ENCODE results near the gene SLC27A6. TPM values are rescaled to one million over a fixed set of nuclear protein-coding genes. Genes with fewer than 3 reads are reported as not detected.

The SLC27A6 gene
- total and polyA plus RNA-seq, 2 experiments from 2014 or later, result 0.32 TPM; not detected in 1

- Histone ChIP-seq H3K27ac (no peak overlapping the region), H3K4me2 (ENCODE audit: unreplicated experiment) (no peak overlapping the region), H3K27me3 (replicated peaks; ENCODE audit: insufficient read depth) (no peaks in the 10 kb centered on the region), H3K36me3 (ENCODE audit: low read depth) (no peaks in the 10 kb centered on the region), H3K9me2 (ENCODE audit: insufficient read depth) (no peaks in the 10 kb centered on the region), H2AFZ (no peak overlapping the region), H3F3A (ENCODE audit: insufficient read depth) (no peaks in the 10 kb centered on the region), H3K9ac (no peak overlapping the region), H4K20me1 (ENCODE audit: insufficient read depth) (no peaks in the 10 kb centered on the region), H3K4me1 (ENCODE audit: insufficient read depth) (no peaks in the 10 kb centered on the region), H3K9me3 (ENCODE audit: low read depth) (no peaks in the 10 kb centered on the region), H3K4me3 (no peak overlapping the region), H3K79me2 (ENCODE audit: insufficient read depth) (no peaks in the 10 kb centered on the region)
- in situ Hi-C loops (cut with MboI), result no loop called here
- no peak for DNase-seq
- TF ChIP-seq EZH2phosphoT487 (IDR thresholded peaks at IDR 0.05; ENCODE audit: insufficient read depth, low read depth) (no peak), EZH2 (IDR thresholded peaks at IDR 0.05; ENCODE audit: insufficient read depth, poor library complexity, severe bottlenecking) (no peak)
These were observed 88.2 kb downstream of the SLC27A6 start for GRCh38 chr5:129053438-129053837.

- no peaks in the 10 kb centered on the region for H3K36me3 ChIP-seq (ENCODE audit: low read depth)
- no peaks in the 10 kb centered on the region for H3K9me3 ChIP-seq (ENCODE audit: low read depth)
- 17 to 18% methylated on average over 3 of the region's 3 CpGs for WGBS, 2 experiments (ENCODE audit: low coverage in 1 of 2, low lambda C conversion rate in 2 of 2, missing lambda C conversion rate in 2 of 2)
- DNase-seq, result no peak
- no peak overlapping the region for H3K9ac ChIP-seq
- no peaks in the 10 kb centered on the region for H3K9me2 ChIP-seq (ENCODE audit: insufficient read depth)
- no peak overlapping the region for H3K4me3 ChIP-seq
- in situ Hi-C loops (cut with MboI), result no loop called here
- no peaks in the 10 kb centered on the region for H4K20me1 ChIP-seq (ENCODE audit: insufficient read depth)
- H3F3A ChIP-seq (ENCODE audit: insufficient read depth), result no peaks in the 10 kb centered on the region
- TF ChIP-seq EZH2 (IDR thresholded peaks at IDR 0.05; ENCODE audit: insufficient read depth, poor library complexity, severe bottlenecking) (no peak), EZH2phosphoT487 (IDR thresholded peaks at IDR 0.05; ENCODE audit: insufficient read depth, low read depth) (no peak)
- no peaks in the 10 kb centered on the region for H3K79me2 ChIP-seq (ENCODE audit: insufficient read depth)
- H3K27me3 ChIP-seq (replicated peaks; ENCODE audit: insufficient read depth), result no peaks in the 10 kb centered on the region
- H3K4me2 ChIP-seq (ENCODE audit: unreplicated experiment), result no peak overlapping the region
- H2AFZ ChIP-seq, result no peak overlapping the region
- no peaks in the 10 kb centered on the region for H3K4me1 ChIP-seq (ENCODE audit: insufficient read depth)
- no peak overlapping the region for H3K27ac ChIP-seq
These were observed 92.0 kb downstream of the SLC27A6 start for GRCh38 chr5:129057329-129057728.

- no peaks in the 10 kb centered on the region for H3K36me3 ChIP-seq (ENCODE audit: low read depth)
- no peak for DNase-seq
- H3K9me2 ChIP-seq (ENCODE audit: insufficient read depth), result no peaks in the 10 kb centered on the region
- H3K79me2 ChIP-seq (ENCODE audit: insufficient read depth), result no peaks in the 10 kb centered on the region
- no peak overlapping the region for H3K9ac ChIP-seq
- H3K4me3 ChIP-seq, result no peak overlapping the region
- WGBS, 2 experiments (ENCODE audit: low coverage in 1 of 2, low lambda C conversion rate in 2 of 2, missing lambda C conversion rate in 2 of 2), result 7 to 13% methylated on average over 2 of the region's 2 CpGs
- H3K27me3 ChIP-seq (replicated peaks; ENCODE audit: insufficient read depth), result no peaks in the 10 kb centered on the region
- no peaks in the 10 kb centered on the region for H3K9me3 ChIP-seq (ENCODE audit: low read depth)
- in situ Hi-C loops (cut with MboI), result no loop called here
- H3F3A ChIP-seq (ENCODE audit: insufficient read depth), result no peaks in the 10 kb centered on the region
- TF ChIP-seq EZH2 (IDR thresholded peaks at IDR 0.05; ENCODE audit: insufficient read depth, poor library complexity, severe bottlenecking) (no peak), EZH2phosphoT487 (IDR thresholded peaks at IDR 0.05; ENCODE audit: insufficient read depth, low read depth) (no peak)
- no peaks in the 10 kb centered on the region for H3K4me1 ChIP-seq (ENCODE audit: insufficient read depth)
- H2AFZ ChIP-seq, result no peak overlapping the region
- no peak overlapping the region for H3K27ac ChIP-seq
- H3K4me2 ChIP-seq (ENCODE audit: unreplicated experiment), result no peak overlapping the region
- H4K20me1 ChIP-seq (ENCODE audit: insufficient read depth), result no peaks in the 10 kb centered on the region
These were observed 96.6 kb downstream of the SLC27A6 start for GRCh38 chr5:129061849-129062248.

- no peaks in the 10 kb centered on the region for H3K79me2 ChIP-seq (ENCODE audit: insufficient read depth)
- no peak overlapping the region for H3K4me3 ChIP-seq
- DNase-seq, result no peak
- no peaks in the 10 kb centered on the region for H3K9me2 ChIP-seq (ENCODE audit: insufficient read depth)
- H3K36me3 ChIP-seq (ENCODE audit: low read depth), result no peaks in the 10 kb centered on the region
- 0% methylated on average over 1 of the region's 1 CpG for WGBS, 2 experiments (ENCODE audit: low coverage in 1 of 2, low lambda C conversion rate in 2 of 2, missing lambda C conversion rate in 2 of 2)
- no peaks in the 10 kb centered on the region for H3K9me3 ChIP-seq (ENCODE audit: low read depth)
- H3F3A ChIP-seq (ENCODE audit: insufficient read depth), result no peaks in the 10 kb centered on the region
- H3K27me3 ChIP-seq (replicated peaks; ENCODE audit: insufficient read depth), result 0 out of 2 replicates have a peak, but pooled peaks cover under 1% of the 10 kb centered on the region
- no peak overlapping the region for H3K4me2 ChIP-seq (ENCODE audit: unreplicated experiment)
- no peaks in the 10 kb centered on the region for H4K20me1 ChIP-seq (ENCODE audit: insufficient read depth)
- H3K9ac ChIP-seq, result no peak overlapping the region
- TF ChIP-seq EZH2 (IDR thresholded peaks at IDR 0.05; ENCODE audit: insufficient read depth, poor library complexity, severe bottlenecking) (no peak), EZH2phosphoT487 (IDR thresholded peaks at IDR 0.05; ENCODE audit: insufficient read depth, low read depth) (no peak)
- H3K4me1 ChIP-seq (ENCODE audit: insufficient read depth), result no peaks in the 10 kb centered on the region
- in situ Hi-C loops (cut with MboI), result no loop called here
- H2AFZ ChIP-seq, result no peak overlapping the region
- H3K27ac ChIP-seq, result no peak overlapping the region
These were observed 98.3 kb downstream of the SLC27A6 start for GRCh38 chr5:129063483-129064113.

GRCh38 chr5:129065721-129066120, 100.4 kb downstream of the SLC27A6 start:
- Histone ChIP-seq H3K79me2 (ENCODE audit: insufficient read depth) (no peaks in the 10 kb centered on the region), H3K27ac (no peak overlapping the region), H4K20me1 (ENCODE audit: insufficient read depth) (no peaks in the 10 kb centered on the region), H3K9ac (no peak overlapping the region), H3K27me3 (replicated peaks; ENCODE audit: insufficient read depth) (peaks cover 2% of the 10 kb centered on the region; the same call in 1 of the 2 replicates), H3K4me3 (no peak overlapping the region), H3K36me3 (ENCODE audit: low read depth) (no peaks in the 10 kb centered on the region), H3K9me2 (ENCODE audit: insufficient read depth) (no peaks in the 10 kb centered on the region), H3F3A (ENCODE audit: insufficient read depth) (no peaks in the 10 kb centered on the region), H3K9me3 (ENCODE audit: low read depth) (no peaks in the 10 kb centered on the region), H3K4me1 (ENCODE audit: insufficient read depth) (no peaks in the 10 kb centered on the region), H3K4me2 (ENCODE audit: unreplicated experiment) (no peak overlapping the region), H2AFZ (no peak overlapping the region)
- in situ Hi-C loops (cut with MboI), result no loop called here
- WGBS, 2 experiments (ENCODE audit: low coverage in 1 of 2, low lambda C conversion rate in 2 of 2, missing lambda C conversion rate in 2 of 2), result 26 to 31% methylated on average over 2 of the region's 2 CpGs
- TF ChIP-seq EZH2phosphoT487 (IDR thresholded peaks at IDR 0.05; ENCODE audit: insufficient read depth, low read depth) (no peak), EZH2 (IDR thresholded peaks at IDR 0.05; ENCODE audit: insufficient read depth, poor library complexity, severe bottlenecking) (no peak)
- DNase-seq, result no peak

All from GM23248 (cell line).